MCF 10A (cell line): ENCODE results near the gene GABRB3. TPM values are rescaled to one million over a fixed set of nuclear protein-coding genes. Genes with fewer than 3 reads are reported as not detected.

Experiments used
- BruUV-seq: library from RNA; stranded (reverse); fragments of 400-500 nt; replicated peaks from 2 replicates; lab custom pipeline; 2021; lab: Mats Ljungman, UMichigan
- CTCF ChIA-PET: fragments of 300-600 bp; sonication (Branson Sonifier 250); formaldehyde crosslinking; extraction: SDS; loops from one replicate; lab custom pipeline; 2021; ENCODE audit warnings: antibody characterized with exemption, inconsistent platforms; lab: Yijun Ruan, JAX
- POLR2A ChIA-PET: fragments of 300-600, 350-650 bp; sonication (Branson Sonifier 250); formaldehyde crosslinking; extraction: SDS; loops from one replicate; lab custom pipeline; 2020; ENCODE audit warnings: antibody characterized with exemption, inconsistent platforms; lab: Yijun Ruan, JAX
- DNase-seq: peaks from one replicate; pipeline ENCODE4 v3.0.0-alpha.2; 2018; ENCODE audit not compliant: unreplicated experiment
- H3K27ac Mint-ChIP-seq: one replicate; pipeline ENCODE4 v1.8.0; 2022; ENCODE audit warnings: mild to moderate bottlenecking, low read depth, mixed read lengths; ENCODE audit not compliant: unreplicated experiment
- H3K27me3 Mint-ChIP-seq: one replicate; pipeline ENCODE4 v1.8.0; 2022; ENCODE audit warnings: mixed read lengths; ENCODE audit not compliant: insufficient read depth, unreplicated experiment
- H3K36me3 Mint-ChIP-seq: one replicate; pipeline ENCODE4 v1.8.0; 2022; ENCODE audit warnings: mild to moderate bottlenecking, moderate library complexity, mixed read lengths; ENCODE audit not compliant: insufficient read depth, unreplicated experiment
- H3K4me1 Mint-ChIP-seq: one replicate; pipeline ENCODE4 v1.8.0; 2022; ENCODE audit warnings: mixed read lengths; ENCODE audit not compliant: insufficient read depth, unreplicated experiment
- H3K4me3 Mint-ChIP-seq: one replicate; pipeline ENCODE4 v1.8.0; 2022; ENCODE audit warnings: mild to moderate bottlenecking, moderate library complexity, mixed read lengths; ENCODE audit not compliant: unreplicated experiment
- H3K9me3 Mint-ChIP-seq: one replicate; pipeline ENCODE4 v1.8.0; 2022; ENCODE audit warnings: mixed read lengths; ENCODE audit not compliant: unreplicated experiment
- intact Hi-C: fragments of 100-400 bp; cut with micrococcal nuclease; formaldehyde crosslinking; loops from 2 replicates; pipeline ENCODE4 v1.14.1; 2022
- total RNA-seq: library from RNA; stranded (reverse); gene quantifications from 2 replicates; pipeline ENCODE4 v1.2.3, GENCODE V29; 2022
- TF ChIP-seq, protein P1 (sequence below): fragments of 200-600 bp; IDR thresholded peaks from one replicate; pipeline ENCODE4 v1.8.0; 2022; ENCODE audit warnings: antibody characterized with exemption, mild to moderate bottlenecking; ENCODE audit not compliant: unreplicated experiment

GABRB3 gene
- total RNA-seq, 1 experiment from 2014 or later, result not detected

DNA sequence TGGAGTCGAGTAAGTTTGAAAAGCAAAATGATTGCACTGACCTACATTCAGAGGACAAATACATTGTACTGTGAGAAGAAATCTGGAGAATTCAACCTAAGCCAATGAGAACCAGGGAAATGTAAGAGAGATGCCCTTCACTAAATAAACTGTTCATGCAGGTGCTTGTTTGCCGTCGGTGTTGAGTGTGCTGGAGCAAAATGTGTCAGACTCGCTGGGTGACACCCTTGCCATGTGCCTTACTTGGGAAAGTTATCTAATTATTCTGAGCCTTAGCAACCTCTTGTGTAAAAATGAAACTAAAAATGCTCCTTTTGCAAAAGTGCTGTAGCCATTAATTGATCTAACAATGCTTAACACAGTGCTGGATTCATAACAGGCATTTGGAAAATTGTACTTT lies 140.4 kb downstream of the GABRB3 start:
- CTCF ChIA-PET, result no interaction called here
- intact Hi-C loops, result no loop called here
- Mint-ChIP-seq H3K4me3 (no peak overlapping the region), H3K9me3 (peaks cover 58% of the 10 kb centered on the region), H3K36me3 (no peaks in the 10 kb centered on the region), H3K27ac (no peak overlapping the region), H3K27me3 (no peaks in the 10 kb centered on the region), H3K4me1 (no peaks in the 10 kb centered on the region)
- TF ChIP-seq, protein P1, sequence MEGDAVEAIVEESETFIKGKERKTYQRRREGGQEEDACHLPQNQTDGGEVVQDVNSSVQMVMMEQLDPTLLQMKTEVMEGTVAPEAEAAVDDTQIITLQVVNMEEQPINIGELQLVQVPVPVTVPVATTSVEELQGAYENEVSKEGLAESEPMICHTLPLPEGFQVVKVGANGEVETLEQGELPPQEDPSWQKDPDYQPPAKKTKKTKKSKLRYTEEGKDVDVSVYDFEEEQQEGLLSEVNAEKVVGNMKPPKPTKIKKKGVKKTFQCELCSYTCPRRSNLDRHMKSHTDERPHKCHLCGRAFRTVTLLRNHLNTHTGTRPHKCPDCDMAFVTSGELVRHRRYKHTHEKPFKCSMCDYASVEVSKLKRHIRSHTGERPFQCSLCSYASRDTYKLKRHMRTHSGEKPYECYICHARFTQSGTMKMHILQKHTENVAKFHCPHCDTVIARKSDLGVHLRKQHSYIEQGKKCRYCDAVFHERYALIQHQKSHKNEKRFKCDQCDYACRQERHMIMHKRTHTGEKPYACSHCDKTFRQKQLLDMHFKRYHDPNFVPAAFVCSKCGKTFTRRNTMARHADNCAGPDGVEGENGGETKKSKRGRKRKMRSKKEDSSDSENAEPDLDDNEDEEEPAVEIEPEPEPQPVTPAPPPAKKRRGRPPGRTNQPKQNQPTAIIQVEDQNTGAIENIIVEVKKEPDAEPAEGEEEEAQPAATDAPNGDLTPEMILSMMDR, result no peak
- POLR2A ChIA-PET, result no interaction called here
- BruUV-seq, result no TSS peak
- DNase-seq, result no peak

DNA sequence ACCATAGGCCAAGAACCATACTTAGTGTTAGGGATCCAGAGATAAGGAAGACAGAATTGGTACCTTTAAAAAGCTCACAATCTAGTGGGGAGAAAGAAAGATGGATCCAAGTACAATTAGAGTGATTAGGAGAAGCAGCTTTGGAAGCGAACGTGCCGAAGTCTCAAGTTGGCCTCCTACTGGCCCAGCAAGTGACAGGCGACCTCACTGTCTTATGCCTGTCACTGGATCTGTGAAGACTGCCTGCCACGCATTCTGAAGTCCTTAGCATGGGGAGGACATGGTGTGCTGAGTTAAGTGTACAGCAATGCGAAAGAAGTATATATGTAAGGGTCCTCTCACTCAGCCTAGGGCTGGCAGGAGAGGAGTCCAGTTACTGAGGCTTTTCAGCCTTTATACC lies 141.0 kb downstream of the GABRB3 start:
- ChIA-PET POLR2A (no interaction called here), CTCF (no interaction called here)
- H3K9me3 Mint-ChIP-seq, result peaks cover 58% of the 10 kb centered on the region
- TF ChIP-seq, protein P1, result no peak
- intact Hi-C loops, result no loop called here
- H3K36me3 Mint-ChIP-seq, result no peaks in the 10 kb centered on the region
- H3K27me3 Mint-ChIP-seq, result no peaks in the 10 kb centered on the region
- no peak overlapping the region for H3K27ac Mint-ChIP-seq
- no peak for DNase-seq
- BruUV-seq, result no TSS peak
- no peak overlapping the region for H3K4me3 Mint-ChIP-seq
- H3K4me1 Mint-ChIP-seq, result no peaks in the 10 kb centered on the region

GRCh38 chr15:26630857-26631256 lies 142.0 kb downstream of the GABRB3 start:
- no TSS peak for BruUV-seq
- no peak for DNase-seq
- Mint-ChIP-seq H3K27ac (no peak overlapping the region), H3K4me1 (no peaks in the 10 kb centered on the region), H3K27me3 (no peaks in the 10 kb centered on the region), H3K36me3 (no peaks in the 10 kb centered on the region), H3K9me3 (peaks cover 58% of the 10 kb centered on the region), H3K4me3 (no peak overlapping the region)
- ChIA-PET POLR2A (no interaction called here), CTCF (no interaction called here)
- TF ChIP-seq, protein P1, result no peak
- intact Hi-C loops, result no loop called here

DNA sequence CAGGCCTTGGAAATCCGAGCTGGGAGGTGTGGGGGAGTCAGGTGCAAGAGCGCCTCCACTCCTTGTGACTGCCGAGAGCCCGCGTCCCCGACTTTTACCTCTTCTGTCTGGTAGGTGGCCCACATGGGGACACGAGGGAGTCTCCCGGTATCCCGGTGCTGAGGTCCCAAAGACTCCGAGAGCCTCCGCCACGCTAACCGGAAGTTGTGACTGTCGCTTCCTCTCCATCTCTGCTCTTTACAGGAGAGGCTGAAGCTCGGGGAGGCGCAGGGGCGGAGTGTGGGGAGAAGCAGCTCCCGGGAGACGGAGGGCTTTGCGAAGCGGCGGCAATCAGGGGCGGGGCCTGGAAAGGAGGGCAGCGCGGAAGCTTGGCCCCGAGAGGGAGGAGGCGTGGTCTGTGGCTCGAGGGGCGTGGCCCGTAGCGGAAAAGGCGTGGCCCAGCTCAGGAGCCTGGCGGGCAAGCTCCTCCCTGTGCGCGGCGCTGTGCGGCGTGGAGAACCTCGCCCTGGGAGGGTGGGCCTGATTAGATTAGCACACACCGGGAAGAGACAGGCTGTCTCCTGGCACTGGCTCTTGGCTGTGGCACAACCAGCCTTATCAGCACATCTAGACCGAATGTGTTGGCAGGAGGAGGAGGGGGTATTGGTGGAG lies 143.9 kb downstream of the GABRB3 start:
- CTCF ChIA-PET, result interaction anchor here (0.6 to 0.7 kb wide), 2 partner anchors 9 to 1901 kb away, joined by 3 read pairs; no protein-coding TSS in a partner anchor

More for the DNA sequence above, 143.9 kb downstream of the GABRB3 start:
- no TSS peak for BruUV-seq
- no peak for DNase-seq
- Mint-ChIP-seq H3K4me3 (no peak overlapping the region), H3K4me1 (no peaks in the 10 kb centered on the region), H3K9me3 (peaks cover 53% of the 10 kb centered on the region), H3K27me3 (no peaks in the 10 kb centered on the region), H3K27ac (no peak overlapping the region), H3K36me3 (no peaks in the 10 kb centered on the region)
- TF ChIP-seq, protein P1, result no peak
- POLR2A ChIA-PET, result no interaction called here
- intact Hi-C loops, result no loop called here
